IMR-90 (cell line): ENCODE results near the gene MSH3. TPM values are rescaled to one million over a fixed set of nuclear protein-coding genes. Genes with fewer than 3 reads are reported as not detected.
"Not testable (repeated sequence)": the region's sequence is repeated elsewhere in the genome, so short reads cannot be mapped to it uniquely, and the experiment has no call there.

Experiments used
- ATAC-seq: fragments of 200-7000 bp; cut with Tn5 transposase; 2 replicates; pipeline ENCODE4 v1.9.1; 2020; ENCODE audit warnings: low read depth, mild to moderate bottlenecking, moderate library complexity
- BruUV-seq: library from RNA; stranded (reverse); fragments of 400-500 nt; replicated peaks from 2 replicates; lab custom pipeline; 2021; lab: Mats Ljungman, UMichigan
- CTCF ChIA-PET: fragments of 300-600 bp; formaldehyde crosslinking; extraction: SDS; loops from one replicate; lab custom pipeline; 2021; ENCODE audit warnings: antibody characterized with exemption; lab: Yijun Ruan, JAX
- POLR2A ChIA-PET: fragments of 300-600 bp; sonication (Branson Sonifier 250); formaldehyde crosslinking; loops from one replicate; lab custom pipeline; 2022; ENCODE audit warnings: antibody characterized with exemption; ENCODE audit not compliant: unreplicated experiment; lab: Charles Lee
- DNase-seq: peaks from one replicate; pipeline ENCODE4 v3.0.0; 2013
- H2AFZ ChIP-seq: replicated peaks from 2 replicates; pipeline ENCODE3; 2013; ENCODE audit warnings: low read length, mild to moderate bottlenecking; ENCODE audit not compliant: poor library complexity
- H2AK5ac ChIP-seq: 2 replicates; pipeline ENCODE4 v1.6.1; 2013; ENCODE audit warnings: low read depth, low read length, inconsistent platforms
- H2AK9ac ChIP-seq: replicated peaks from 2 replicates; pipeline ENCODE3; 2013; ENCODE audit warnings: mild to moderate bottlenecking, low read depth, low read length, moderate library complexity; ENCODE audit not compliant: poor library complexity
- H2BK120ac ChIP-seq: 2 replicates; pipeline ENCODE4 v1.6.1; 2013; ENCODE audit warnings: low read depth, low read length, inconsistent platforms
- H2BK15ac ChIP-seq: 3 replicates; pipeline ENCODE4 v1.6.1; 2013; ENCODE audit warnings: low read depth, low read length, inconsistent platforms
- H2BK20ac ChIP-seq: 2 replicates; pipeline ENCODE4 v1.6.1; 2013; ENCODE audit warnings: low read depth, mild to moderate bottlenecking, inconsistent platforms, low read length, moderate library complexity
- H2BK5ac ChIP-seq: 2 replicates; pipeline ENCODE4 v1.6.1; 2013; ENCODE audit warnings: mild to moderate bottlenecking, low read depth, low read length, inconsistent platforms; ENCODE audit not compliant: poor library complexity, severe bottlenecking
- H3K14ac ChIP-seq: replicated peaks from 2 replicates; pipeline ENCODE4 v1.6.1; 2013; ENCODE audit warnings: low read depth, low read length, inconsistent platforms
- H3K18ac ChIP-seq: 2 replicates; pipeline ENCODE4 v1.6.1; 2013; ENCODE audit warnings: low read depth, low read length, control low read depth
- H3K23ac ChIP-seq: 2 replicates; pipeline ENCODE4 v1.6.1; 2013; ENCODE audit warnings: low read depth, low read length, inconsistent platforms
- H3K27ac ChIP-seq: 2 replicates; pipeline ENCODE4 v1.5.1; 2013; ENCODE audit warnings: mild to moderate bottlenecking, control low read depth, low read length; ENCODE audit not compliant: insufficient read depth
- H3K27me3 ChIP-seq: 2 replicates; pipeline ENCODE4 v1.6.1; 2013; ENCODE audit warnings: low read length; ENCODE audit not compliant: control insufficient read depth, insufficient read depth
- H3K36me3 ChIP-seq: 2 replicates; pipeline ENCODE4 v1.6.1; 2013; ENCODE audit warnings: low read length, mixed read lengths; ENCODE audit not compliant: control insufficient read depth, insufficient read depth
- H3K4ac ChIP-seq: 2 replicates; pipeline ENCODE4 v1.6.1; 2013; ENCODE audit warnings: low read depth, low read length, inconsistent platforms
- H3K4me1 ChIP-seq: 2 replicates; pipeline ENCODE4 v1.6.1; 2013; ENCODE audit warnings: low read length, mixed read lengths; ENCODE audit not compliant: control insufficient read depth, insufficient read depth
- H3K4me2 ChIP-seq: 2 replicates; pipeline ENCODE4 v1.6.1; 2013; ENCODE audit warnings: low read depth, mild to moderate bottlenecking, control low read depth, low read length, moderate library complexity
- H3K4me3 ChIP-seq: 2 replicates; pipeline ENCODE4 v1.5.1; 2013; ENCODE audit warnings: low read depth, mild to moderate bottlenecking, control low read depth, low read length, moderate library complexity; ENCODE audit not compliant: insufficient read depth
- H3K56ac ChIP-seq: 2 replicates; pipeline ENCODE4 v1.6.1; 2013; ENCODE audit warnings: low read length, inconsistent platforms; ENCODE audit not compliant: insufficient read depth; ENCODE audit errors: extremely low read depth
- H3K79me1 ChIP-seq, 2 experiments: 2 replicates each; pipeline ENCODE4 v1.6.1; 2013; ENCODE audit warnings: low read length in 2 of 2, inconsistent platforms in 1 of 2, low read depth in 1 of 2
- H3K9ac ChIP-seq: 2 replicates; pipeline ENCODE4 v1.6.1; 2013; ENCODE audit warnings: low read depth, low read length, control low read depth
- H3K9me1 ChIP-seq: 2 replicates; pipeline ENCODE4 v1.6.1; 2013; ENCODE audit warnings: low read length, inconsistent platforms; ENCODE audit not compliant: insufficient read depth
- H3K9me3 ChIP-seq: 2 replicates; pipeline ENCODE4 v1.6.1; 2013; ENCODE audit warnings: low read length; ENCODE audit not compliant: control insufficient read depth, insufficient read depth
- H4K20me1 ChIP-seq: 2 replicates; pipeline ENCODE4 v1.6.1; 2013; ENCODE audit warnings: low read length, inconsistent platforms; ENCODE audit not compliant: insufficient read depth
- H4K5ac ChIP-seq: 2 replicates; pipeline ENCODE4 v1.6.1; 2013; ENCODE audit warnings: mild to moderate bottlenecking, low read depth, low read length, control low read depth
- H4K8ac ChIP-seq, 2 experiments: 2 replicates each; pipeline ENCODE4 v1.6.1; 2013; ENCODE audit warnings: low read depth in 2 of 2, low read length in 2 of 2, control low read depth in 1 of 2, inconsistent platforms in 1 of 2
- H4K91ac ChIP-seq: 2 replicates; pipeline ENCODE4 v1.6.1; 2013; ENCODE audit warnings: low read depth, low read length, inconsistent platforms; ENCODE audit not compliant: insufficient read depth
- WGBS, 2 experiments: methylation state at CpG; one replicate each; pipeline versions ENCODE4 v1.1.5 to v1.1.7; 2013; ENCODE audit warnings: missing lambda C conversion rate in 2 of 2; ENCODE audit not compliant: insufficient read length in 1 of 2; ENCODE audit errors: extremely low coverage in 2 of 2; 5-methylcytosine and 5-hydroxymethylcytosine counted together
- dilution Hi-C: fragments of 300-500 bp; cut with HindIII; formaldehyde crosslinking; loops from one replicate; pipeline ENCODE4 v1.14.3; 2018; ENCODE audit warnings: low sequenced_read_pairs; ENCODE audit not compliant: unreplicated experiment
- in situ Hi-C: fragments of 300-500 bp; cut with MboI; formaldehyde crosslinking; loops from 3 replicates; pipeline ENCODE4 v1.14.3; 2019; ENCODE audit warnings: low sequenced_read_pairs, inconsistent platforms, mixed read lengths
- intact Hi-C: fragments of 100-400 bp; cut with micrococcal nuclease; formaldehyde crosslinking; loops from 2 replicates; pipeline ENCODE4 v1.10.0; 2022
- polyA plus RNA-seq, 3 experiments: library from polyadenylated mRNA; depleted of rRNA; stranded (reverse); fragments of >200 nt; gene quantifications; 2 replicates each; pipeline ENCODE4 v1.2.3, GENCODE V29; 2012; ENCODE audit warnings: low replicate concordance in 1 of 3
- total RNA-seq: library from RNA; depleted of rRNA; stranded (reverse); fragments of >200 nt; gene quantifications from 2 replicates; pipeline ENCODE4 v1.2.3, GENCODE V29; 2012

MSH3 gene
- total and polyA plus RNA-seq, 2 of the 4 experiments (the other 2 are of a cell fraction), result 4.6 to 13.3 TPM

- H3K23ac ChIP-seq, H4K5ac ChIP-seq, H4K20me1 ChIP-seq, H3K4me3 ChIP-seq, H3K36me3 ChIP-seq, intact Hi-C loops, H3K14ac ChIP-seq, H2AFZ ChIP-seq, H3K79me1 ChIP-seq, H4K91ac ChIP-seq, H3K9me1 ChIP-seq, H2BK5ac ChIP-seq, H3K9me3 ChIP-seq, POLR2A ChIA-PET, H4K8ac ChIP-seq, H3K27me3 ChIP-seq, CTCF ChIA-PET, H2AK9ac ChIP-seq, H2AK5ac ChIP-seq, DNase-seq, H3K9ac ChIP-seq, H3K18ac ChIP-seq, H3K56ac ChIP-seq, H3K27ac ChIP-seq, ATAC-seq, H2BK120ac ChIP-seq, dilution Hi-C loops, H2BK20ac ChIP-seq, H2BK15ac ChIP-seq, H3K4me2 ChIP-seq, BruUV-seq, in situ Hi-C loops, H3K4ac ChIP-seq, H3K4me1 ChIP-seq: not testable (repeated sequence)
- WGBS, 2 experiments, result no CpG with 5 or more reads among the region's 3 CpGs
Measured at GRCh38 chr5:80883390-80883789, 228.9 kb downstream of the MSH3 start.
